Stromal cell of bone marrow (primary cell): ENCODE data around the gene SMC6.
A peak's percentile ranks its signal among the peaks of the same experiment; 100 is the strongest.

Experiments used
- DNase-seq: peaks from one replicate; pipeline ENCODE4 v3.0.0-alpha.2; 2012; ENCODE audit warnings: low read depth

The SMC6 gene

GRCh38 chr2:17615728-17616351, 137.8 kb downstream of the SMC6 start:
- peak; percentile 68 for DNase-seq

GRCh38 chr2:17615147-17615546, 138.5 kb downstream of the SMC6 start:
- no peak for DNase-seq

GRCh38 chr2:17614174-17614930, 139.3 kb downstream of the SMC6 start:
- no peak for DNase-seq
